GM12892 (cell line): ENCODE results near the gene UPK2.

Experiments used
- POLR2A ChIP-seq: IDR thresholded peaks from 2 replicates; pipeline ENCODE4 v1.6.1; 2011; ENCODE audit warnings: low read depth, low read length, control low read depth
- POLR2AphosphoS5 ChIP-seq: IDR thresholded peaks from 2 replicates; pipeline ENCODE4 v1.6.1; 2011; ENCODE audit warnings: low read depth, low read length, control low read depth
- TAF1 ChIP-seq: IDR thresholded peaks from 2 replicates; pipeline ENCODE4 v1.6.1; 2011; ENCODE audit warnings: low read depth, mild to moderate bottlenecking, control low read depth, low read length, borderline replicate concordance

GRCh38 chr11:118929501-118930093 lies 26.5 kb upstream of the UPK2 start:
- no peak for TF ChIP-seq POLR2AphosphoS5
- no peak for TF ChIP-seq POLR2A
- TF ChIP-seq TAF1, result no peak
